Lung (tissue), 12 donors: ENCODE measurements around the gene EMC6. TPM values are rescaled to one million over a fixed set of nuclear protein-coding genes. Genes with fewer than 3 reads are reported as not detected.

Source experiments
- ATAC-seq: fragments of 200-7000 bp; cut with Tn5 transposase; one replicate; pipeline ENCODE4 v1.9.1; 2020; ENCODE audit warnings: moderate number of reproducible peaks; ENCODE audit not compliant: insufficient read depth, low FRiP score
- DNase-seq, 3 donors: peaks; one replicate each; pipeline ENCODE4 v3.0.0-alpha.2; 2013 to 2017
- H3K27ac ChIP-seq, 2 donors: one replicate each; pipeline ENCODE4 v1.5.1; 2013; ENCODE audit warnings: mild to moderate bottlenecking in 2 of 2, moderate library complexity in 2 of 2, control low read depth in 1 of 2, inconsistent platforms in 1 of 2, low read depth in 1 of 2, low read length in 1 of 2
- H3K27me3 ChIP-seq, 3 donors: one replicate each; pipeline ENCODE4 v1.5.1; 2013; ENCODE audit warnings: low read length in 2 of 3; ENCODE audit not compliant: control insufficient read depth in 3 of 3, insufficient read depth in 3 of 3
- H3K36me3 ChIP-seq, 4 donors: one replicate each; pipeline ENCODE4 v1.5.1; 2013; ENCODE audit warnings: low read length in 4 of 4, mild to moderate bottlenecking in 1 of 4, moderate library complexity in 1 of 4; ENCODE audit not compliant: control insufficient read depth in 4 of 4, insufficient read depth in 4 of 4
- H3K4me1 ChIP-seq, 5 donors: one replicate each; pipeline ENCODE4 v1.5.1; 2013; ENCODE audit warnings: low read length in 5 of 5, mild to moderate bottlenecking in 2 of 5, moderate library complexity in 1 of 5; ENCODE audit not compliant: control insufficient read depth in 5 of 5, insufficient read depth in 5 of 5
- H3K4me3 ChIP-seq: one replicate; pipeline ENCODE4 v1.5.1; 2013; ENCODE audit warnings: mild to moderate bottlenecking, control low read depth, moderate library complexity
- H3K9ac ChIP-seq, 2 donors: one replicate each; pipeline ENCODE4 v1.5.1; 2013; ENCODE audit warnings: low read length in 2 of 2, control low read depth in 1 of 2; ENCODE audit not compliant: insufficient read depth in 1 of 2
- H3K9me3 ChIP-seq, 4 donors: one replicate each; pipeline ENCODE4 v1.5.1; 2013; ENCODE audit warnings: low read length in 3 of 4, mild to moderate bottlenecking in 1 of 4, moderate library complexity in 1 of 4; ENCODE audit not compliant: control insufficient read depth in 4 of 4, insufficient read depth in 3 of 4
- WGBS, 2 donors: extraction: QIAGEN DNeasy Blood & Tissue Kit; methylation state at CpG; one replicate each; pipeline ENCODE4 v1.1.7; 2013; 5-methylcytosine and 5-hydroxymethylcytosine counted together
- polyA plus RNA-seq, 2 donors: library from polyadenylated mRNA; stranded (reverse); fragments of 200-250 nt; gene quantifications; one replicate each; pipeline ENCODE4 v1.2.1, GENCODE V29; 2013
- total RNA-seq, 2 donors: library from RNA; depleted of rRNA in 1 of 2; stranded (reverse); fragments of >200 nt in 1 of 2; gene quantifications; one replicate each; pipeline ENCODE4 v1.2.1, GENCODE V29; 2014 to 2021
- TF ChIP-seq, protein P1 (sequence below): IDR thresholded peaks from 2 replicates; pipeline ENCODE4 v1.5.1; 2012; ENCODE audit warnings: mild to moderate bottlenecking; ENCODE audit errors: control extremely low read depth, extremely low read depth
- donor health status: control.
- donor health status: control.
- donor health status: Bipolar disorder and iron deficiency.
- donor health status: healthy.
- donor health status: DM: yes; HTN: yes; CAD: no.

EMC6 gene
- total and polyA plus RNA-seq, 4 donors, result 10.9 to 93.4 (median 62.5) TPM

DNA sequence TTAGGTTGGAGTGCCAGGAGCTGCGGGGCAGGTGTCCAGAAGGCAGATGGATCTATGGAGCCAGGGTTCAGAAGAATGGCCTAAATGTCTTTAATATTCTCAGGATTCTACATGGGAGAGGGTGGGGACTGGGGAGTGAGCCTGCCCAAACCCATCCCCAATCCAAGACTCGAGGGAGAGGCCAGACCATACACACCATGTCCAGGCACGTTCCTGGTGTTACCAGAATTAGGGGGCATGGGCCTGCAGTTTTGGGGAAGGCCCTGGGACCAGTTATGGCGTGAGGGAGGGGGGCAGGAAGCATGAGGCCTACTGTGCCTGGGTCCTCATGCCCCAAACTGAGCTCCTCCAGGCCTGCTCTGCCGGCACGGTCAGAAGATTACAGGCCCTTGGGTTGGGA is 2.1 kb upstream of the EMC6 start:
- DNase-seq, result no peak
- peaks cover 5 to 25% (median 19%) of the 10 kb centered on the region in 4 donors for H3K36me3 ChIP-seq
- H3K4me1 ChIP-seq, result peaks cover 4 to 26% (median 9%) of the 10 kb centered on the region in 5 donors
- no peak overlapping the region for H3K4me3 ChIP-seq
- H3K9ac ChIP-seq, result peak overlapping the region in 1 of 2 donors; percentile 19
- H3K9me3 ChIP-seq, result no peaks in the 10 kb centered on the region
- H3K27ac ChIP-seq, result peak overlapping the region; percentile 41 to 100
- ATAC-seq, result no peak
- TF ChIP-seq, protein P1, sequence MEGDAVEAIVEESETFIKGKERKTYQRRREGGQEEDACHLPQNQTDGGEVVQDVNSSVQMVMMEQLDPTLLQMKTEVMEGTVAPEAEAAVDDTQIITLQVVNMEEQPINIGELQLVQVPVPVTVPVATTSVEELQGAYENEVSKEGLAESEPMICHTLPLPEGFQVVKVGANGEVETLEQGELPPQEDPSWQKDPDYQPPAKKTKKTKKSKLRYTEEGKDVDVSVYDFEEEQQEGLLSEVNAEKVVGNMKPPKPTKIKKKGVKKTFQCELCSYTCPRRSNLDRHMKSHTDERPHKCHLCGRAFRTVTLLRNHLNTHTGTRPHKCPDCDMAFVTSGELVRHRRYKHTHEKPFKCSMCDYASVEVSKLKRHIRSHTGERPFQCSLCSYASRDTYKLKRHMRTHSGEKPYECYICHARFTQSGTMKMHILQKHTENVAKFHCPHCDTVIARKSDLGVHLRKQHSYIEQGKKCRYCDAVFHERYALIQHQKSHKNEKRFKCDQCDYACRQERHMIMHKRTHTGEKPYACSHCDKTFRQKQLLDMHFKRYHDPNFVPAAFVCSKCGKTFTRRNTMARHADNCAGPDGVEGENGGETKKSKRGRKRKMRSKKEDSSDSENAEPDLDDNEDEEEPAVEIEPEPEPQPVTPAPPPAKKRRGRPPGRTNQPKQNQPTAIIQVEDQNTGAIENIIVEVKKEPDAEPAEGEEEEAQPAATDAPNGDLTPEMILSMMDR, result no peak
- 81 to 90% methylated on average over 6 of the region's 6 CpGs for WGBS, 2 donors
- H3K27me3 ChIP-seq, result no peaks in the 10 kb centered on the region

DNA sequence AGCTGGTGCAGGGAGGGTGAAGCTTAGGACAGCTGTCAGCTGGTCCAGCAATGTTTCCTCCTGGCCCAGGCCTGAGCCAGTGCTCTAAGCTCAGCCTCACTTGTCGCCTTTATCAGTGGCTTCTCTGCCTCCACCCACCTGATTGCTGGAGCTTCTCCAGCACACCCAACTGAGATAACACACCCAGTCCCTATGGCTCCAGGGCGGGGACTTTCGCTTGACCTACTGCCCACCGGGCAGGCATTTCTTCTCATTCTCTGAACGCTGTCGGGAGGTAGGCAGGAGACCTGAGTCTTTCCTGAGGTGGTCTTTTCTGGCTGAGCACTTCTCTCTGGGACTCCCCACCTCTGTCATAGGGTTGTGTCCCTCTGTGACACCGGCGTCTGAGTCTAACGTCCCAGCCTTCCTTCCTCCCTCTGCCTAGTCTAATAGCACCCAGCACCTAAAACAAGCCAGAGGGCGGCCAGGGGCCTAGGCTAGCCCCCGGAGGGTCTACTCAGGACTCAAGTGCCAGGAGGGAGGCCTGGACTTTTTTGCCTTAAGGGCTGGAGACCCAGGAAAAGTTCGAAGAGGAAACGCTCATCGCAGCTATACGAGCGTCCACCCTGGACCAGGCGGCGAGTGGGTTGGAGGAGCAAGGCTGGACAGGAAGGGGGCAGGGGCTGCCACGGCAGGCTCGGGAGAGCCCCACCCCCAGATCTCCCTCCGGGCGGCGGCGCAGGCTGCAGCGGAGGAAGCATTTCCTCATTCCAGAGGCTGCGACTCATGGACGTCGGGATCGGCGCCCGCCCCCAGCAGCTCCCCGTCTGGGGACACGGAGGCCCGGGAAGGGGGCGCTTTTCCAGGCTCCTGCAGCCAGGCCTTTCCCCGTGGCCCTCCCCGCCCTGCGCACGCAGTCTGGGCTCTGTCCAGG is 990 bp upstream of the EMC6 start:
- peaks cover 5 to 23% (median 15%) of the 10 kb centered on the region in 4 donors for H3K36me3 ChIP-seq
- ATAC-seq (peak; percentile 83), DNase-seq (peak; percentile 94 to 95 (median 94))
- TF ChIP-seq, protein P1, result no peak
- H3K27me3 ChIP-seq, result no peaks in the 10 kb centered on the region
- H3K27ac ChIP-seq, result peak overlapping the region; percentile 99 to 100
- peaks cover 4 to 26% (median 9%) of the 10 kb centered on the region in 5 donors for H3K4me1 ChIP-seq
- H3K9me3 ChIP-seq, result no peaks in the 10 kb centered on the region
- H3K9ac ChIP-seq, result peak overlapping the region; percentile 73 to 92
- WGBS, 2 donors, result 5 to 10% methylated on average over 34 to 39 of the region's 39 CpGs
- H3K4me3 ChIP-seq, result peak overlapping the region; percentile 82

DNA sequence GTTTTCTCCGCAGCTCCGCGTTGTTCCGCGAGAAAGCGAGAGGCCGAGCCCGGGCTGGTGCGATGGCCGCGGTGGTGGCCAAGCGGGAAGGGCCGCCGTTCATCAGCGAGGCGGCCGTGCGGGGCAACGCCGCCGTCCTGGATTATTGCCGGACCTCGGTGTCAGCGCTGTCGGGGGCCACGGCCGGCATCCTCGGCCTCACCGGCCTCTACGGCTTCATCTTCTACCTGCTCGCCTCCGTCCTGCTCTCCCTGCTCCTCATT is 404 bp downstream of the EMC6 start:
- no peak for DNase-seq
- peak overlapping the region; percentile 73 to 81 for H3K9ac ChIP-seq
- ATAC-seq, result no peak
- H3K9me3 ChIP-seq, result no peaks in the 10 kb centered on the region
- peak overlapping the region; percentile 96 for H3K4me3 ChIP-seq
- peaks cover 3 to 21% (median 8%) of the 10 kb centered on the region in 4 donors for H3K36me3 ChIP-seq
- peaks cover 4 to 26% (median 9%) of the 10 kb centered on the region in 5 donors for H3K4me1 ChIP-seq
- peak overlapping the region; percentile 90 to 94 for H3K27ac ChIP-seq
- 0 to 1% methylated on average over 25 to 32 of the region's 32 CpGs for WGBS, 2 donors
- no peaks in the 10 kb centered on the region for H3K27me3 ChIP-seq
- TF ChIP-seq, protein P1, result no peak
